ENCODE data around the gene REV3L. TPM values are rescaled to one million over a fixed set of nuclear protein-coding genes. Genes with fewer than 3 reads are reported as not detected.
A peak's percentile ranks its signal among the peaks of the same experiment; 100 is the strongest.

Gene REV3L
- total and polyA plus RNA-seq, 2 of the 13 experiments (the other 11 are each of a cell fraction or from before 2014, with no cell fraction given), result 12.8 to 31.3 TPM

GRCh38 chr6:111482959-111483735 lies at the start of gene REV3L (continued):
- no peak for TF ChIP-seq ZBTB34 (CRISPR knock-in tag; IDR thresholded peaks at IDR 0.05)
- peak; percentile 85 for TF ChIP-seq PCBP1 (IDR thresholded peaks at IDR 0.05; ENCODE audit: borderline replicate concordance, low read depth, low read length)
- peak; percentile 87 for TF ChIP-seq DBP (CRISPR knock-in tag; IDR thresholded peaks at IDR 0.05; ENCODE audit: not compliant biosample characterization)
- no peak for TF ChIP-seq GTF2F1 (IDR thresholded peaks at IDR 0.05; ENCODE audit: low read length)
- TF ChIP-seq ZBTB26 (CRISPR knock-in tag; IDR thresholded peaks at IDR 0.05; ENCODE audit: borderline replicate concordance), result 0 out of 2 replicates have a peak, but pooled peaks have one; percentile 52
- peak; percentile 56; the same call in 1 of the 2 replicates for TF ChIP-seq ZNF563 (CRISPR knock-in tag; IDR thresholded peaks at IDR 0.05)
- peak; percentile 63; the same call in 1 of the 2 replicates for TF ChIP-seq GFI1 (CRISPR knock-in tag; IDR thresholded peaks at IDR 0.05; ENCODE audit: borderline replicate concordance)
- TF ChIP-seq MTA1 (CRISPR knock-in tag; IDR thresholded peaks at IDR 0.05; ENCODE audit: borderline replicate concordance), result peak; percentile 15; the same call in 1 of the 2 replicates
- peak; percentile 47; the same call in 1 of the 2 replicates for TF ChIP-seq ZNF547 (CRISPR knock-in tag; IDR thresholded peaks at IDR 0.05)
- TF ChIP-seq NFATC3 (CRISPR knock-in tag; IDR thresholded peaks at IDR 0.05), result no peak
- TF ChIP-seq SIN3A (IDR thresholded peaks at IDR 0.05; ENCODE audit: borderline replicate concordance, low read depth, low read length), result 0 out of 2 replicates have a peak, but pooled peaks have one; percentile 78
- no peak; the same call in none of the 2 replicates for TF ChIP-seq ZNF768 (CRISPR knock-in tag; IDR thresholded peaks at IDR 0.05)
- no peak for TF ChIP-seq MATR3 (CRISPR knock-in tag; IDR thresholded peaks at IDR 0.05)
- peak; percentile 73 for TF ChIP-seq RBM22 (optimal IDR thresholded peaks at IDR 0.05; ENCODE audit: low read length)
- no peak; the same call in none of the 2 replicates for TF ChIP-seq TGIF2 (CRISPR knock-in tag; IDR thresholded peaks at IDR 0.05)
- no peak for TF ChIP-seq MEIS1 (CRISPR knock-in tag; IDR thresholded peaks at IDR 0.05; ENCODE audit: borderline replicate concordance)
- TF ChIP-seq DMAP1 (CRISPR knock-in tag; IDR thresholded peaks at IDR 0.05), result peak; percentile 86; the same call in 1 of the 2 replicates
- TF ChIP-seq ZNF335 (CRISPR knock-in tag; IDR thresholded peaks at IDR 0.05), result no peak; the same call in 1 of the 2 replicates
- TF ChIP-seq ZNF549 (CRISPR knock-in tag; IDR thresholded peaks at IDR 0.05), result no peak
- TF ChIP-seq, protein P1, sequence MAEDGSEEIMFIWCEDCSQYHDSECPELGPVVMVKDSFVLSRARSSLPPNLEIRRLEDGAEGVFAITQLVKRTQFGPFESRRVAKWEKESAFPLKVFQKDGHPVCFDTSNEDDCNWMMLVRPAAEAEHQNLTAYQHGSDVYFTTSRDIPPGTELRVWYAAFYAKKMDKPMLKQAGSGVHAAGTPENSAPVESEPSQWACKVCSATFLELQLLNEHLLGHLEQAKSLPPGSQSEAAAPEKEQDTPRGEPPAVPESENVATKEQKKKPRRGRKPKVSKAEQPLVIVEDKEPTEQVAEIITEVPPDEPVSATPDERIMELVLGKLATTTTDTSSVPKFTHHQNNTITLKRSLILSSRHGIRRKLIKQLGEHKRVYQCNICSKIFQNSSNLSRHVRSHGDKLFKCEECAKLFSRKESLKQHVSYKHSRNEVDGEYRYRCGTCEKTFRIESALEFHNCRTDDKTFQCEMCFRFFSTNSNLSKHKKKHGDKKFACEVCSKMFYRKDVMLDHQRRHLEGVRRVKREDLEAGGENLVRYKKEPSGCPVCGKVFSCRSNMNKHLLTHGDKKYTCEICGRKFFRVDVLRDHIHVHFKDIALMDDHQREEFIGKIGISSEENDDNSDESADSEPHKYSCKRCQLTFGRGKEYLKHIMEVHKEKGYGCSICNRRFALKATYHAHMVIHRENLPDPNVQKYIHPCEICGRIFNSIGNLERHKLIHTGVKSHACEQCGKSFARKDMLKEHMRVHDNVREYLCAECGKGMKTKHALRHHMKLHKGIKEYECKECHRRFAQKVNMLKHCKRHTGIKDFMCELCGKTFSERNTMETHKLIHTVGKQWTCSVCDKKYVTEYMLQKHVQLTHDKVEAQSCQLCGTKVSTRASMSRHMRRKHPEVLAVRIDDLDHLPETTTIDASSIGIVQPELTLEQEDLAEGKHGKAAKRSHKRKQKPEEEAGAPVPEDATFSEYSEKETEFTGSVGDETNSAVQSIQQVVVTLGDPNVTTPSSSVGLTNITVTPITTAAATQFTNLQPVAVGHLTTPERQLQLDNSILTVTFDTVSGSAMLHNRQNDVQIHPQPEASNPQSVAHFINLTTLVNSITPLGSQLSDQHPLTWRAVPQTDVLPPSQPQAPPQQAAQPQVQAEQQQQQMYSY (CRISPR knock-in tag; IDR thresholded peaks at IDR 0.05), result 0 out of 2 replicates have a peak, but pooled peaks have one; percentile 20

Measured in HepG2 (cell line).